IPS-11a (cell line): ENCODE data around the gene EZH1.
"Not testable (repeated sequence)": the region's sequence is repeated elsewhere in the genome, so short reads cannot be mapped to it uniquely, and the experiment has no call there.

Experiments
- H3K4me3 ChIP-seq: one replicate; pipeline ENCODE4 v1.5.1; 2013; ENCODE audit warnings: low read depth, low read length, control low read depth

Gene EZH1

GRCh38 chr17:42673266-42673884, 71.5 kb downstream of the EZH1 start:
- no peak overlapping the region for H3K4me3 ChIP-seq

GRCh38 chr17:42672038-42672437, 72.8 kb downstream of the EZH1 start:
- H3K4me3 ChIP-seq, result peak overlapping the region; percentile 43

DNA sequence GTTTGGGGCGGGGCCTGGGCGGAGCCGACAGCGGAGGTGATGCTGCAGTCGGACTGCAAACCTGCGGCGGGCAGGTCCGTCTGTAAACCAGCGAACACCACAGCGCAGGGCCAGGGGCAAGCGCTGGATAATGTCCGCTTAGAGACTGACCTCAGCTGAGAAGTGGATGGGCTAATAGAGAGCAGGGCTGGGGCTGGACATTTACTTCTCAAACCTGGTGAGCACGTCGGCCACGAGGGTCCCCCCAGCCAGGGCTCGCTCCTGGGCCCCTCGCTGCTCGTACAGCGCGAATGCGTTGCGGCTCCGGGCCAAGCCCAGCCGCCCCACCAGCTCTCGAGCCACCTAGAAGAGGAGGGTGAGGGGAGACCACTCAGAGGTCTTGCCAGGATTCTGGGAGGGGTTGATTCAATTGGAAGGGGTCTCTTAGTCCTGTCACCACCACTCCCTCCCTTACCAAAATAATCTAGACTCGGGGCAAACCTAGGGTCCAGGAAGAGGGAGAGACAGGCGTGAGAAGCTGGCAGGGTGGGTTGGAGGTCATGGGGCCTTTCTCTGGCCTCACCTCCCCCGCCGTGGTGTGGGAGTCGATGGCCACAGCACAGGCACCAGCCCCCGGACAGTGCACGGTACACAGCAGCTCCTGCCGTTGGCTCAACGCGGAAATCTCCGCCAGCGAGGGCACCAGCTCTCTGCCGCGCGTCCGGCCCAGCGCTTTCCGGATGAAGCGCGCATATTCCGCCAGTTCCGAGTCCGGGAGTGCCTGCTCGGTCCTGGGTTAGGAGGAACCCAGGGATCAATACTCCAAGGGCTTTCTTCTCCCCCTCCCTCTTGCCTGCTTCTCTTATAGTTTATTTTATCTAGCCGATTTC, 73.8 kb downstream of the EZH1 start:
- H3K4me3 ChIP-seq, result peak overlapping the region; percentile 43

DNA sequence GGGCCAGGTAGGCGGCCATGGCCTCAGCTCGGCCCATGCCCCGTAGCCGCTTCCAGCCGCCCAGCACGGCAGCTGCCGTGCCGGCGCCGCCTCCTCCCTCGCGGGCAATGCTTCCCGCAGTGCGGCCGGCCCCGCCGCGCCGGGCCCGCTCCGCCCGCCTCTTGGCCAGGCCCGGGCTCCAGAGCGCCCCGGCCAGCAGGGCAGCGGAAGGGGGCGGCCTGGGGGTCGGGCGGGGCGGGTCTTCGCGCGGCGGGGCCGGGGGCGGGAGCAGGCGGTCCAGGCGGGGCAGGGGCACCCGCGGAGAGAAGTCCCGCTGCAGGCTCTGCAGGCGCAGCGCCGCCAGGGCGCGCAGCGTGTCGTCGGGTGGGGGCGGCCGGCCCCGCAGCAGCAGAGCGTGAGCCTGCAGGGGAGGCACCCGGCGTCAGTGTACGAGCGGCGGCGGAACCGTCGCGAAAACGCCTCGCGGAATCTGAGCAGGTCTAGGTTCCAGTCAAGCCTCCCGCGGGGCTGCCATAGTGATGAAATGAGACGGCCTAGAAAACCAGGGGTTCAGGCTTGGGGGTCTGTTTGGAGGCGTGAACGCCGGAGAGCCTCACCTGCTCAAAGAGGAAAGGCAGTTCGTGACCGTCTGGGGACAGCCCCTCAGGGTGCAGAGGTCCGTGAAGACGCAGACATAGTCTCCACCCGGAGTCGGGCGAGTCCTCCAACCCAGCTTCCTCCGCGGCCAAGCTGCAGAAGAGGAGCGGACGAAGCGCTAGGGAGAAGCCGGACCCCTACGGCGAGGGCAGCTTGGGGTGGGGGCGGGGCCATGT, 74.7 kb downstream of the EZH1 start:
- peak overlapping the region; percentile 39 for H3K4me3 ChIP-seq

DNA sequence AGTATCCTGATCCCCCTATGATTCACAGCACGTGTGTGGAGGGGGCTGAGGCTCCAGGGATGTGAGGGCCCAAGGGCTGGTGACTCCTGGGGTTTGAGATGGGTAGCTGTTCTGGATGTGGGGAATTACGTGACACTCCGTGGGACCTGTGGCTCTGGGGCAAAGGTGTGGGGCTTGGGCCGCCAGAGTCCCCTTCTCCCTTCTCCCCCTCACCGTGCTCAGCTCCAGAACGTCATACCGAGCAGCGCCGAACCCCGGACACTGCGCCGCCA, 75.2 kb downstream of the EZH1 start:
- H3K4me3 ChIP-seq, result peak overlapping the region; percentile 20

GRCh38 chr17:42667088-42667951, 77.5 kb downstream of the EZH1 start:
- H3K4me3 ChIP-seq, result no peak overlapping the region

DNA sequence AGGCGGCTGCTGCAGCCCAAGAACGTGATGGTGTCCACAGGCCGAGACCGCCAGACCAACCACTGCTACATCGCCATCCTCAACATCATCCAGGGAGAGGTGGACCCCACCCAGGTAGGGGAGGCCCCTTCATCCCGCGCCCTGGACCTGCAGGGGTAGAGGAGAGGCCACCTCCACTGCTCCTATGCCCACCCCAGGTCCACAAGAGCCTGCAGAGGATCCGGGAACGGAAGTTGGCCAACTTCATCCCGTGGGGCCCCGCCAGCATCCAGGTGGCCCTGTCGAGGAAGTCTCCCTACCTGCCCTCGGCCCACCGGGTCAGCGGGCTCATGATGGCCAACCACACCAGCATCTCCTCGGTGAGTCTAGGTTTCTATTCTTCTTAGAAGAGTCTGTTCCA, 78.7 kb downstream of the EZH1 start:
- not testable (repeated sequence) for H3K4me3 ChIP-seq

- H3K4me3 ChIP-seq, result no peak overlapping the region
Measured at GRCh38 chr17:42665581-42666001, 79.2 kb downstream of the EZH1 start.

DNA sequence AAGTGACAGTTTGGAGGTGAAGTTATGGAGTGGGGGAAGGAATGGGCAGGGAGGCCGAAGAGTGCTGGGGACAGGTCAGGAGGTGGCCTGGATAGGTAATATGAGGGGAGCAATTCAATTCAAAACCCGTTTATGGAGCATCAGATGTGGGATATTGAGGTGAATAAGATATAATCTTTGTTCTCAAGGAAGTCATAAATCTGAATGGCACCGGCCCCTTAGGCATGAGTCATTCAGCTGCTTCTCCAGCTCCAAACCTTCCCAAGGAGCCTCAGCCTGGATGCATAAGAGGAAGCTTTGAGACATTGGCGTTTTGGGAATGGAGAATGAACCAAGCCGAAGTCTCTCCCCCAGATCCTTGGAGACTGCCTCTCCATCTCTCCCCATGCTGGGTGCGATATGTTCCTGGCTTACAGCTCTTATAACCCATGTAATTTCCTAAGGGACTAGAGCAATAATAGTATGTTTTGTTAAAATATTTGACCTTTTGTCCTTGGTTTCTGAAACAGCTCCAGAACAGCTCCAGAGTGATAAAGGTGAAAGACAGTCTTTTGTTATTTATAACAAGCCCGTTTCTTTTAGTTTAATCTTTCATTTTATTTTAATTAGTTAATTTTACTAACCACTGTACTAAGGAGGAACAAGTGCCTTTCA, 84.0 kb downstream of the EZH1 start:
- H3K4me3 ChIP-seq, result no peak overlapping the region

DNA sequence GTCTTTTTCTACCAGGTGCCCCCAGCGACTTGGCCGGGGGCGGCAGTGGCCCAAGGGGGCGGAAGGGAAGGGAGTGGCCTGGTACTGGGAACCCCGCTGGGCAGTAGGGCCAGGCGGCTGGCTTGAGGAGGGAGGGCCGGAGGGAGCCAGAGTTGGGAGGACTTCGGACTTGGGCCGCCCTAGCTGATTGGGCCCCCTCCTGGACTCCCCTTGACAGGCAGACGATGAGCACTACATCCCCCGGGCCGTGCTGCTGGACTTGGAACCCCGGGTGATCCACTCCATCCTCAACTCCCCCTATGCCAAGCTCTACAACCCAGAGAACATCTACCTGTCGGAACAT, 84.9 kb downstream of the EZH1 start:
- H3K4me3 ChIP-seq, result peak overlapping the region; percentile 79

DNA sequence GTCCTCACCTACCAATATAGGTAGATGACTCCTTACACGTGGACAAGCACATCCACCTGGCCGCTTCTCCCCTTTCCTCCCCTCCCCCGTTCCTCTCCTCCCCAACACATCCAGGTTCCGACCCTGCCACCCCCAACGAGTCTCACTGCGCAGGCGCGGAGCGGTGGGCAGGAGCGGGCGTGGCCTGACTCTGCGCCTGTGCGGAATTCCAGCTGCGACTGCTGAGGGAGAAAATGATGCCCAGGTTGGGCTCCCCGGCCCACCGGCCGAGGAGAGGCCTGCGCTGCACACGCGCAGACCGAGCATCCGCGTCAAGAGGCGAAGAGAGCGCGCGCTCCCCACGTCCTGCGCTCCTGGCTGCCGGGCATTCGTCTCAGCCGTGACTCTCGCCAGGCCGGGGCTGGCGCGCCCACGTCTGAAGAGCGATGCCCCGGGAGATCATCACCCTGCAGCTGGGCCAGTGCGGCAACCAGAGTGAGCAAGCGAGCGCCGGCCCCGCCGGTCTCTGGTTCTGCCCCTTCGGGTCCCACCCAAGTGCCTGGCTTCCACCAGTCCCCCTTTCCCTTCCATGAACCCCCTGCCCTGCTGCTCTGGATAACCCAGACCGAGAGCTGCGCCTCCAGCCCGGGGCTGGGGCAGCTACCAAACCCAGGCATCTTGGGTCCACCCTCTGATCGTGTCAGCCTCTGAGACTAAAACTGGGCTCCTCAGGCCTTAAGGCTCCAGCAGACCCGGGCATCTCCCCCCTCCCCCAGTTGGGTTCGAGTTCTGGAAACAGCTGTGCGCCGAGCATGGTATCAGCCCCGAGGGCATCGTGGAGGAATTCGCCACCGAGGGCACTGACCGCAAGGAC, 85.5 kb downstream of the EZH1 start, which contains the start of gene TUBG2:
TUBG2 (plus strand) TSS at position 206 of the 853 bp plus-strand sequence; CDS start at position 426, 220 bp downstream.
- peak within 1 kb of the TSS; percentile 79 for H3K4me3 ChIP-seq

GRCh38 chr17:42657824-42658588, 86.8 kb downstream of the EZH1 start:
- H3K4me3 ChIP-seq, result no peak overlapping the region

DNA sequence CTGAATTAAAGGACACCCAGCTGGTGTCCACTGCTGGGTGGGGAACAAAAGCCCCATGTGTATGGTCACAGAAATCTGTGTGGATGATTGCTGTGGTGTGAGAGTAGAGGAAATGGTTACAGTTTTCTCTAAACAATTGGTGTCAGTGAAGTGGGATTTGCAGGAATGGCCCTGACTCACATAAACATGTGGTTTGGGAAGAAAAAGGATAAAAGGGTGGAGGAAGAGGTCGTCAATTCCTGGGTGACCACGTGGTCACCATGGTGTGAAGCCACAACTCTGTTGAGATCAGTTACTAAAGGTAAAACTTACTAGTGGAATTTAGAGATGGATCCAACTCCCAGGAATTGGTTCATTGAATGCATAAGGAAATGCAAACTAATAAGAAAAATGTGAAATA, 89.3 kb downstream of the EZH1 start:
- no peak overlapping the region for H3K4me3 ChIP-seq

DNA sequence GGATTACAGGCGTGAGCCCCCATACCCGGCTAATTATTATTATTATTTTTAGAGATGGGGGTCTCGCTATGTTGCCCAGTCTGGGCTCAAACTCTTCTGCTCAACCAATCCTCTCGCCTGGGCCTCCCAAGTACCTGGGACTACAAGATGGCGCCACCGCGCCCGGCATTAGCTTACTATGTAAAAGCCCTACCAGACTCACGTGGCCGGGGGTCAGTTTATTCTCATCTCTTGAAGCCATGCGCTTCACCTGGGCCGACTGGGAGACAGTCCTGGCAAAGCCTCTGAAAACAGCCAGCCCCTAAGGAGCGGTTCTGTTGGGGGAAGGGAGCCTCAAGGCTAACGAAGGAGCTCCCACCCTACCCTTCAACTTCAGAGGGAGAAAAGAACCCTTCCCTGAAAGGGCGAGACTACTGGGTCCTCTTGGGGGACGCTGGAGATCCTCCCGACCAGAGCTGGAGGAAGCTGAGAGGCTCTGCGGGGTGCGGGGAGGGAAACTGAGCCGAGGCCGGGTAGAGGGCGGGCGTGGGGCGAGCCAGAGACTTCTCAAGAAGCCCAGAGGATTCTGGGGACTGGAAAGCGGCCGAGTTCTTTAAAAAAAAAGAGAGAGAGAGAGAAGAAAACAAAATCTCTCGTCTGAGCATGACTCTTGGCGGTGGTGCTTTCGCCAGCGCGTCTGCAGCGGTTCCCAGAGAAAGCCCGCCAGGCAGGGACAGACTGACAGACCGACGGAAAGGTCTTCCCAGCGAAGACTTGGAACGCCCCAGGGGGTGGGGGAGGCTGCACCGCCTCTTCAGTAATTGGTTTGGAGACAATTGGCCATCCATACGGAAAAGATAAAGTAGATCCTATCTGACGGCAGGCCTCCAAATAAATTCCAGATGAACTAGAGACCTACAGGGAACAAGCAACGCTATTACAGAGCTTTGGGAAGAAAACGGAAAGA, 91.4 kb downstream of the EZH1 start:
- H3K4me3 ChIP-seq, result peak overlapping the region; percentile 0

- no peak overlapping the region for H3K4me3 ChIP-seq
Measured at GRCh38 chr17:42651392-42651791, 93.4 kb downstream of the EZH1 start.
